Measurements from ENCODE around the gene LRPAP1.

LRPAP1 gene

GRCh38 chr4:3467601-3468031 is 64.6 kb downstream of the LRPAP1 start:
- no peak overlapping the region for H4K91ac ChIP-seq (ENCODE audit: low read length)

GRCh38 chr4:3466691-3467600 is 65.3 kb downstream of the LRPAP1 start:
- Histone ChIP-seq H2AK5ac (ENCODE audit: low read length, severe bottlenecking) (no peak overlapping the region), H3K36me3 (ENCODE audit: control insufficient read depth in 1 of 2, insufficient read depth in 2 of 2, low read depth in 1 of 2, low read length in 2 of 2) (no peaks in the 10 kb centered on the region), H3K18ac (ENCODE audit: low read depth in 1 of 2, low read length in 2 of 2) (no peak overlapping the region), H3K9ac (ENCODE audit: low read length) (no peak overlapping the region), H3K23ac (ENCODE audit: low read length in 2 of 2) (no peak overlapping the region), H4K91ac (ENCODE audit: low read length) (no peak overlapping the region), H3K79me1 (replicated peaks; ENCODE audit: low read length, poor library complexity, severe bottlenecking) (no peaks in the 10 kb centered on the region), H2BK12ac (ENCODE audit: low read length in 2 of 2) (no peak overlapping the region), H2BK5ac (ENCODE audit: low read depth, low read length, poor library complexity, severe bottlenecking) (no peak overlapping the region), H3K14ac (ENCODE audit: low read length in 2 of 2) (no peak overlapping the region), H3K4me2 (ENCODE audit: low read length, poor library complexity, severe bottlenecking) (no peak overlapping the region), H3K9me3 (ENCODE audit: control insufficient read depth, low read length) (no peaks in the 10 kb centered on the region), H2BK15ac (ENCODE audit: low read depth, poor library complexity, severe bottlenecking) (no peak overlapping the region), H3K27ac (ENCODE audit: low read length, poor library complexity, severe bottlenecking) (no peak overlapping the region), H4K8ac (ENCODE audit: low read length) (no peak overlapping the region), H2BK120ac (ENCODE audit: low read depth, low read length) (no peak overlapping the region), H3K4me1 (ENCODE audit: control insufficient read depth, insufficient read depth, low read depth, low read length) (peaks cover 12% of the 10 kb centered on the region), H2AFZ (ENCODE audit: low read depth, low read length) (no peak overlapping the region), H3K27me3 (ENCODE audit: control insufficient read depth in 1 of 2, insufficient read depth in 1 of 2, low read length in 2 of 2) (peaks cover 30 to 66% of the 10 kb centered on the region in 2 experiments), H3K4ac (ENCODE audit: low read depth in 1 of 2, low read length in 2 of 2) (no peak overlapping the region), H3K4me3 (ENCODE audit: insufficient read depth in 1 of 2, low read depth in 1 of 2, low read length in 2 of 2) (no peak overlapping the region)
- whole genome bisulfite sequencing, result 89% methylated on average over 35 of the region's 40 CpGs
- no peak for DNase-seq

More at GRCh38 chr4:3467601-3468031, 64.6 kb downstream of the LRPAP1 start:
- 85% methylated on average over 15 of the region's 15 CpGs for WGBS
- H3K79me1 ChIP-seq (replicated peaks; ENCODE audit: low read length, poor library complexity, severe bottlenecking), result no peaks in the 10 kb centered on the region
- no peaks in the 10 kb centered on the region for H3K9me3 ChIP-seq (ENCODE audit: control insufficient read depth, low read length)
- H2BK5ac ChIP-seq (ENCODE audit: low read depth, low read length, poor library complexity, severe bottlenecking), result no peak overlapping the region
- H3K4ac ChIP-seq (ENCODE audit: low read depth in 1 of 2, low read length in 2 of 2), result no peak overlapping the region
- H2AK5ac ChIP-seq (ENCODE audit: low read length, severe bottlenecking), result no peak overlapping the region
- DNase-seq, result no peak
- H3K9ac ChIP-seq (ENCODE audit: low read length), result no peak overlapping the region
- H2BK12ac ChIP-seq (ENCODE audit: low read length in 2 of 2), result no peak overlapping the region
- H3K14ac ChIP-seq (ENCODE audit: low read length in 2 of 2), result no peak overlapping the region
- no peak overlapping the region for H3K18ac ChIP-seq (ENCODE audit: low read depth in 1 of 2, low read length in 2 of 2)
- H3K27me3 ChIP-seq (ENCODE audit: control insufficient read depth in 1 of 2, insufficient read depth in 1 of 2, low read length in 2 of 2), result peaks cover 23 to 59% of the 10 kb centered on the region in 2 experiments
- no peak overlapping the region for H2BK120ac ChIP-seq (ENCODE audit: low read depth, low read length)
- H4K8ac ChIP-seq (ENCODE audit: low read length), result no peak overlapping the region
- H3K4me1 ChIP-seq (ENCODE audit: control insufficient read depth, insufficient read depth, low read depth, low read length), result peaks cover 12% of the 10 kb centered on the region
- no peak overlapping the region for H2BK15ac ChIP-seq (ENCODE audit: low read depth, poor library complexity, severe bottlenecking)
- H3K27ac ChIP-seq (ENCODE audit: low read length, poor library complexity, severe bottlenecking), result no peak overlapping the region
- no peak overlapping the region for H3K23ac ChIP-seq (ENCODE audit: low read length in 2 of 2)
- no peaks in the 10 kb centered on the region for H3K36me3 ChIP-seq (ENCODE audit: control insufficient read depth in 1 of 2, insufficient read depth in 2 of 2, low read depth in 1 of 2, low read length in 2 of 2)
- H3K4me3 ChIP-seq (ENCODE audit: insufficient read depth in 1 of 2, low read depth in 1 of 2, low read length in 2 of 2), result no peak overlapping the region
- H2AFZ ChIP-seq (ENCODE audit: low read depth, low read length), result no peak overlapping the region
- no peak overlapping the region for H3K4me2 ChIP-seq (ENCODE audit: low read length, poor library complexity, severe bottlenecking)

- Histone ChIP-seq H3K27me3 (ENCODE audit: control insufficient read depth in 1 of 2, insufficient read depth in 1 of 2, low read length in 2 of 2) (peaks cover 36 to 72% of the 10 kb centered on the region in 2 experiments), H3K4ac (ENCODE audit: low read depth in 1 of 2, low read length in 2 of 2) (no peak overlapping the region), H2BK15ac (ENCODE audit: low read depth, poor library complexity, severe bottlenecking) (no peak overlapping the region), H2BK5ac (ENCODE audit: low read depth, low read length, poor library complexity, severe bottlenecking) (no peak overlapping the region), H3K27ac (ENCODE audit: low read length, poor library complexity, severe bottlenecking) (no peak overlapping the region), H4K8ac (ENCODE audit: low read length) (no peak overlapping the region), H3K23ac (ENCODE audit: low read length in 2 of 2) (no peak overlapping the region), H3K4me2 (ENCODE audit: low read length, poor library complexity, severe bottlenecking) (no peak overlapping the region), H4K91ac (ENCODE audit: low read length) (no peak overlapping the region), H3K36me3 (ENCODE audit: control insufficient read depth in 1 of 2, insufficient read depth in 2 of 2, low read depth in 1 of 2, low read length in 2 of 2) (no peaks in the 10 kb centered on the region), H2AK5ac (ENCODE audit: low read length, severe bottlenecking) (no peak overlapping the region), H2BK120ac (ENCODE audit: low read depth, low read length) (no peak overlapping the region), H2AFZ (ENCODE audit: low read depth, low read length) (no peak overlapping the region), H2BK12ac (ENCODE audit: low read length in 2 of 2) (no peak overlapping the region), H3K4me1 (ENCODE audit: control insufficient read depth, insufficient read depth, low read depth, low read length) (peaks cover 18% of the 10 kb centered on the region), H3K9me3 (ENCODE audit: control insufficient read depth, low read length) (no peaks in the 10 kb centered on the region), H3K18ac (ENCODE audit: low read depth in 1 of 2, low read length in 2 of 2) (no peak overlapping the region), H3K79me1 (replicated peaks; ENCODE audit: low read length, poor library complexity, severe bottlenecking) (no peaks in the 10 kb centered on the region), H3K14ac (ENCODE audit: low read length in 2 of 2) (no peak overlapping the region), H3K4me3 (ENCODE audit: insufficient read depth in 1 of 2, low read depth in 1 of 2, low read length in 2 of 2) (no peak overlapping the region), H3K9ac (ENCODE audit: low read length) (no peak overlapping the region)
- no peak for DNase-seq
- 82% methylated on average over 38 of the region's 41 CpGs for WGBS
Measured at GRCh38 chr4:3465698-3466671, 66.2 kb downstream of the LRPAP1 start.

All from mesenchymal stem cell (in vitro differentiated cells and primary cell).